Measurements from ENCODE around the gene NFIX. TPM values are rescaled to one million over a fixed set of nuclear protein-coding genes. Genes with fewer than 3 reads are reported as not detected.

The NFIX gene
- total RNA-seq, 1 donor from 2014 or later = 2.6 TPM

- ChIA-PET POLR2A (no interaction called here), CTCF (interaction anchor here (1.0 kb wide), 2 partner anchors 20 to 536 kb away, joined by 3 read pairs; no protein-coding TSS in a partner anchor)
- H3K4me1 Mint-ChIP-seq = peaks cover 5% of the 10 kb centered on the region
- DNase-seq (no peak), ATAC-seq (ENCODE audit: low read depth) (no peak)
- no peak for TF ChIP-seq CTCF (IDR thresholded peaks at IDR 0.05)
- no peak overlapping the region for H3K27ac Mint-ChIP-seq
- intact Hi-C loops (cut with micrococcal nuclease) = no loop called here
- no peak overlapping the region for H3K4me3 Mint-ChIP-seq
- no peaks in the 10 kb centered on the region for H3K36me3 Mint-ChIP-seq (ENCODE audit: low read depth)
- H3K9me3 Mint-ChIP-seq = no peaks in the 10 kb centered on the region
- H3K27me3 Mint-ChIP-seq = peaks cover 16% of the 10 kb centered on the region
Measured at GRCh38 chr19:13053761-13054625, 58.7 kb downstream of the NFIX start.

- DNase-seq = no peak
- TF ChIP-seq CTCF (IDR thresholded peaks at IDR 0.05) = no peak
- no peak overlapping the region for H3K27ac Mint-ChIP-seq
- CTCF ChIA-PET = interaction anchor here (1.0 kb wide), 1 partner anchor 21 kb away, joined by 3 read pairs; no protein-coding TSS in a partner anchor
- intact Hi-C loops (cut with micrococcal nuclease) = no loop called here
- no peak overlapping the region for H3K4me3 Mint-ChIP-seq
- H3K9me3 Mint-ChIP-seq = no peaks in the 10 kb centered on the region
- peaks cover 5% of the 10 kb centered on the region for H3K4me1 Mint-ChIP-seq
- no peak for ATAC-seq (ENCODE audit: low read depth)
- peaks cover 18% of the 10 kb centered on the region for H3K27me3 Mint-ChIP-seq
- no peaks in the 10 kb centered on the region for H3K36me3 Mint-ChIP-seq (ENCODE audit: low read depth)
- POLR2A ChIA-PET = no interaction called here
Measured at GRCh38 chr19:13054626-13055212, 59.4 kb downstream of the NFIX start.

- Mint-ChIP-seq H3K36me3 (ENCODE audit: low read depth) (no peaks in the 10 kb centered on the region), H3K4me3 (no peak overlapping the region), H3K27me3 (peaks cover 18% of the 10 kb centered on the region), H3K4me1 (peaks cover 5% of the 10 kb centered on the region), H3K27ac (no peak overlapping the region), H3K9me3 (no peaks in the 10 kb centered on the region)
- TF ChIP-seq CTCF (IDR thresholded peaks at IDR 0.05) = no peak
- DNase-seq (no peak), ATAC-seq (ENCODE audit: low read depth) (no peak)
- intact Hi-C loops (cut with micrococcal nuclease) = no loop called here
- POLR2A ChIA-PET = no interaction called here
- CTCF ChIA-PET = no interaction called here
Measured at GRCh38 chr19:13055213-13056051, 60.2 kb downstream of the NFIX start.

- H3K27ac Mint-ChIP-seq = no peak overlapping the region
- no peak overlapping the region for H3K4me3 Mint-ChIP-seq
- no peaks in the 10 kb centered on the region for H3K36me3 Mint-ChIP-seq (ENCODE audit: low read depth)
- intact Hi-C loops (cut with micrococcal nuclease) = no loop called here
- TF ChIP-seq CTCF (IDR thresholded peaks at IDR 0.05) = no peak
- peaks cover 7% of the 10 kb centered on the region for H3K4me1 Mint-ChIP-seq
- ATAC-seq (ENCODE audit: low read depth) = no peak
- H3K9me3 Mint-ChIP-seq = no peaks in the 10 kb centered on the region
- peaks cover 16% of the 10 kb centered on the region for H3K27me3 Mint-ChIP-seq
- DNase-seq = no peak
- CTCF ChIA-PET = no interaction called here
- POLR2A ChIA-PET = no interaction called here
Measured at GRCh38 chr19:13056052-13056660, 60.9 kb downstream of the NFIX start.

Measured in activated B cell treated with CpG ODN at 0.5 μM for 24 hours (primary cell).